WTC11 (cell line): Measurements from ENCODE around the gene NGB.

Experiments
- CBFB ChIP-seq: sonication (generic); formaldehyde crosslinking; IDR thresholded peaks from 2 replicates; pipeline ENCODE4 v1.8.1; 2022; ENCODE audit warnings: mild to moderate bottlenecking, low read depth, missing genetic modification reagents
- CREM ChIP-seq: sonication (generic); formaldehyde crosslinking; IDR thresholded peaks from 2 replicates; pipeline ENCODE4 v1.8.1; 2022; ENCODE audit warnings: mild to moderate bottlenecking, missing genetic modification reagents, moderate library complexity
- CTCF ChIP-seq: fragments of 200-600 bp; IDR thresholded peaks from 2 replicates; pipeline ENCODE4 v1.8.0; 2022; ENCODE audit warnings: antibody characterized with exemption
- SP1 ChIP-seq: sonication (generic); formaldehyde crosslinking; conservative IDR thresholded peaks from 2 replicates; pipeline ENCODE4 v1.8.1; 2022; ENCODE audit warnings: missing genetic modification reagents
- TEAD4 ChIP-seq: sonication (generic); formaldehyde crosslinking; IDR thresholded peaks from 2 replicates; pipeline ENCODE4 v1.8.0; 2022; ENCODE audit warnings: mild to moderate bottlenecking, missing genetic modification reagents
- ZNF263 ChIP-seq: sonication (generic); formaldehyde crosslinking; IDR thresholded peaks from 2 replicates; pipeline ENCODE4 v1.8.1; 2022; ENCODE audit warnings: low read depth, mild to moderate bottlenecking, moderate library complexity, missing genetic modification reagents
- ZNF416 ChIP-seq: fragments of 250-450 bp; sonication (Bioruptor Pico); IDR thresholded peaks from 2 replicates; pipeline ENCODE4 v1.9.0; 2021; ENCODE audit warnings: mild to moderate bottlenecking, inconsistent platforms
- TF ChIP-seq, protein P1 (sequence below): sonication (generic); formaldehyde crosslinking; IDR thresholded peaks from 2 replicates; pipeline ENCODE4 v1.8.1; 2022; ENCODE audit warnings: mild to moderate bottlenecking, missing genetic modification reagents, moderate library complexity, borderline replicate concordance

GRCh38 chr14:77238356-77238755 lies 32.6 kb downstream of the NGB start:
- TF ChIP-seq SP1 (CRISPR knock-in tag) = no peak
- no peak for TF ChIP-seq CTCF
- no peak for TF ChIP-seq CBFB
- TF ChIP-seq CREM (CRISPR knock-in tag) = no peak
- no peak for TF ChIP-seq ZNF263 (CRISPR knock-in tag)
- TF ChIP-seq, protein P1, sequence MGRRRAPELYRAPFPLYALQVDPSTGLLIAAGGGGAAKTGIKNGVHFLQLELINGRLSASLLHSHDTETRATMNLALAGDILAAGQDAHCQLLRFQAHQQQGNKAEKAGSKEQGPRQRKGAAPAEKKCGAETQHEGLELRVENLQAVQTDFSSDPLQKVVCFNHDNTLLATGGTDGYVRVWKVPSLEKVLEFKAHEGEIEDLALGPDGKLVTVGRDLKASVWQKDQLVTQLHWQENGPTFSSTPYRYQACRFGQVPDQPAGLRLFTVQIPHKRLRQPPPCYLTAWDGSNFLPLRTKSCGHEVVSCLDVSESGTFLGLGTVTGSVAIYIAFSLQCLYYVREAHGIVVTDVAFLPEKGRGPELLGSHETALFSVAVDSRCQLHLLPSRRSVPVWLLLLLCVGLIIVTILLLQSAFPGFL = no peak
- TF ChIP-seq TEAD4 (CRISPR knock-in tag) = no peak
- TF ChIP-seq ZNF416 (CRISPR knock-in tag) = no peak
